GM23338 (cell line): ENCODE measurements around the gene AP2A1. TPM values are rescaled to one million over a fixed set of nuclear protein-coding genes. Genes with fewer than 3 reads are reported as not detected.

ENCODE experiments used
- ATAC-seq: fragments of 200-7000 bp; cut with Tn5 transposase; 3 replicates; pipeline ENCODE4 v1.9.1; 2020
- DNase-seq: peaks from one replicate; pipeline ENCODE4 v3.0.0-alpha.2; 2015; ENCODE audit warnings: low spot score
- H2AFZ ChIP-seq: fragments of 200-600 bp; sonication (generic); 2 replicates; pipeline ENCODE4 v1.8.0; 2016; ENCODE audit warnings: antibody characterized with exemption, mild to moderate bottlenecking, moderate library complexity
- H3F3A ChIP-seq: fragments of 200-600 bp; sonication (generic); replicated peaks from 2 replicates; pipeline ENCODE4 v1.8.0; 2017; ENCODE audit warnings: antibody characterized with exemption, mixed run types, low read depth
- H3K27ac ChIP-seq: fragments of 200-600 bp; sonication (generic); 2 replicates; pipeline ENCODE4 v1.6.1; 2016; ENCODE audit warnings: low read depth
- H3K27me3 ChIP-seq: fragments of 200-600 bp; sonication (generic); 2 replicates; pipeline ENCODE4 v1.8.0; 2016; ENCODE audit warnings: mild to moderate bottlenecking, mixed run types, moderate library complexity; ENCODE audit not compliant: insufficient read depth
- H3K36me3 ChIP-seq: fragments of 200-600 bp; sonication (generic); 2 replicates; pipeline ENCODE4 v1.8.0; 2016; ENCODE audit warnings: mild to moderate bottlenecking; ENCODE audit not compliant: insufficient read depth
- H3K4me1 ChIP-seq: fragments of 200-600 bp; sonication (generic); 2 replicates; pipeline ENCODE4 v1.8.0; 2016; ENCODE audit warnings: mild to moderate bottlenecking, moderate library complexity; ENCODE audit not compliant: insufficient read depth
- H3K4me2 ChIP-seq: fragments of 200-600 bp; sonication (generic); 2 replicates; pipeline ENCODE4 v1.7.1; 2017; ENCODE audit warnings: mixed run types
- H3K4me3 ChIP-seq: fragments of 200-600 bp; sonication (generic); 2 replicates; pipeline ENCODE4 v1.6.1; 2016; ENCODE audit warnings: mixed run types
- H3K79me2 ChIP-seq: fragments of 200-600 bp; sonication (generic); replicated peaks from 2 replicates; pipeline ENCODE4 v1.8.0; 2017; ENCODE audit warnings: mild to moderate bottlenecking; ENCODE audit not compliant: insufficient read depth
- H3K9me2 ChIP-seq: fragments of 200-600 bp; sonication (generic); 2 replicates; pipeline ENCODE4 v1.8.0; 2017; ENCODE audit not compliant: insufficient read depth
- H4K20me1 ChIP-seq: fragments of 200-600 bp; sonication (generic); replicated peaks from 2 replicates; pipeline ENCODE4 v1.8.0; 2017; ENCODE audit warnings: mild to moderate bottlenecking; ENCODE audit not compliant: insufficient read depth
- H3K27ac Mint-ChIP-seq: 2 replicates; pipeline ENCODE4 v1.8.0; 2020; ENCODE audit warnings: inconsistent platforms, mild to moderate bottlenecking, moderate library complexity, mixed read lengths
- H3K27me3 Mint-ChIP-seq: 3 replicates; pipeline ENCODE4 v1.8.0; 2022; ENCODE audit warnings: low read depth, mild to moderate bottlenecking, moderate library complexity, mixed read lengths, inconsistent platforms; ENCODE audit not compliant: insufficient read depth, poor library complexity
- H3K36me3 Mint-ChIP-seq: 3 replicates; pipeline ENCODE4 v1.8.0; 2021; ENCODE audit warnings: low read depth, mild to moderate bottlenecking, inconsistent platforms, moderate library complexity, mixed read lengths
- H3K4me1 Mint-ChIP-seq: 3 replicates; pipeline ENCODE4 v1.8.0; 2020; ENCODE audit warnings: mild to moderate bottlenecking, inconsistent platforms, mixed read lengths
- H3K4me3 Mint-ChIP-seq: 3 replicates; pipeline ENCODE4 v1.8.0; 2021; ENCODE audit warnings: moderate library complexity, mild to moderate bottlenecking, inconsistent platforms, mixed read lengths
- H3K9me3 Mint-ChIP-seq: 3 replicates; pipeline ENCODE4 v1.8.0; 2020; ENCODE audit warnings: moderate library complexity, mild to moderate bottlenecking, inconsistent platforms, mixed read lengths
- CREB1 ChIP-seq: fragments of 250-450 bp; sonication (Bioruptor Pico); IDR thresholded peaks from 2 replicates; pipeline ENCODE4 v1.5.0; 2020; ENCODE audit warnings: low read depth, mild to moderate bottlenecking, moderate library complexity
- EZH2 ChIP-seq: fragments of 200-600 bp; sonication (generic); IDR thresholded peaks from one replicate; pipeline ENCODE4 v1.8.0; 2017; ENCODE audit warnings: antibody characterized with exemption, mild to moderate bottlenecking, low read depth; ENCODE audit not compliant: unreplicated experiment
- JUNB ChIP-seq: IDR thresholded peaks from one replicate; pipeline ENCODE4 v1.6.1; 2016; ENCODE audit warnings: antibody characterized with exemption; ENCODE audit not compliant: unreplicated experiment
- NANOG ChIP-seq: IDR thresholded peaks from 2 replicates; pipeline ENCODE4 v1.6.1; 2016; ENCODE audit warnings: antibody characterized with exemption, borderline replicate concordance
- POLR2AphosphoS5 ChIP-seq: IDR thresholded peaks from 2 replicates; pipeline ENCODE4 v1.6.1; 2016; ENCODE audit warnings: antibody characterized with exemption, low read depth
- ZNF114 ChIP-seq: fragments of 250-450 bp; sonication (Bioruptor Pico); IDR thresholded peaks from 2 replicates; pipeline ENCODE4 v1.5.0; 2020; ENCODE audit warnings: mild to moderate bottlenecking, moderate library complexity
- ZNF331 ChIP-seq: fragments of 250-450 bp; sonication (Bioruptor Pico); IDR thresholded peaks from 2 replicates; pipeline ENCODE4 v1.5.0; 2020; ENCODE audit warnings: low read depth, mild to moderate bottlenecking, moderate library complexity
- polyA plus RNA-seq: library from polyadenylated mRNA; unstranded; fragments of >200 nt; fragmentation: Nextera tagmentation; extraction: Ambion mirVana; gene quantifications from 2 replicates; pipeline ENCODE4 v1.2.1, GENCODE V29; 2016
- total RNA-seq: library from RNA; depleted of rRNA; stranded (reverse); fragments of >200 nt; shearing (Covaris generic); gene quantifications from 2 replicates; pipeline ENCODE4 v1.2.3, GENCODE V29; 2014
- TF ChIP-seq, protein P1 (sequence below): fragments of 250-450 bp; sonication (Bioruptor Pico); IDR thresholded peaks from 2 replicates; pipeline ENCODE4 v1.5.0; 2020; ENCODE audit warnings: mild to moderate bottlenecking, moderate library complexity
- TF ChIP-seq, protein P2 (sequence below), 2 experiments: fragments of 200-600 bp in 1 of 2; sonication (generic) in 1 of 2; conservative IDR thresholded peaks; 2 replicates each; pipeline versions ENCODE4 v1.5.1 to v1.6.1; 2016 to 2017; ENCODE audit warnings: antibody characterized with exemption in 2 of 2, low read depth in 2 of 2, mild to moderate bottlenecking in 2 of 2, moderate library complexity in 1 of 2

The AP2A1 gene
- total and polyA plus RNA-seq, 2 experiments from 2014 or later: 34.1 to 129 TPM

DNA sequence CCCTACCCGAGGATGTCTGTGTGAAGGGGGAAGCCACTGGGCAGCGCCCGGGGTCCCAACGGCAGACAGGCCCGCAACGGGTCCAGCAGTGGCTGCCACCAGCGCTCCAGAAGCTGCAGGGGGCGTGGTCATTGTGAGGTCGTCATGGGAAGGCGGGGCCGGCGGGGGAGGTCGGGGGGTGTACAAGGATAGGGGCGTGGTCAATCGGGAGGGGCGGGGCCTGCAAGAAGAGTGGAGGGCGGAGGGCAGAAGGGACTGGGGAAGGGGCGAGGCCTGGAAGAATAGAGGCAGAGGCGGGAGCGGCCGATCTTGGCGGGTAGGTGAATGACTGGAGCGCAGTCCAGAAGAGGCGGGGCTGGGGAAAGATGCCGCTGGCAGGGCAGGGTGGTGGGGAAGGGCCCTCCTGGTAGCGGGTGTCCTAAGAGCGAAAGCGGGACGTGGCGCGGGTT is 41.9 kb downstream of the AP2A1 start:
- H3K4me1 ChIP-seq: peaks cover 25% of the 10 kb centered on the region; the same call in 1 of the 2 replicates
- TF ChIP-seq CREB1 (CRISPR knock-in tag) (peak; percentile 73), POLR2AphosphoS5 (peak; percentile 76), ZNF114 (CRISPR knock-in tag) (no peak)
- H3K4me3 Mint-ChIP-seq: peak overlapping the region; percentile 81
- no peaks in the 10 kb centered on the region for H3K27me3 ChIP-seq
- DNase-seq: peak; percentile 99
- no peaks in the 10 kb centered on the region; the same call in 1 of the 2 replicates for H3K36me3 ChIP-seq
- peaks cover 28% of the 10 kb centered on the region for H3K27me3 Mint-ChIP-seq
- peak overlapping the region; percentile 56; the same call in 1 of the 2 replicates for H3K27ac Mint-ChIP-seq
- ATAC-seq: peak; percentile 67
- H4K20me1 ChIP-seq: no peaks in the 10 kb centered on the region; the same call in 1 of the 2 replicates
- peaks cover 29% of the 10 kb centered on the region for H3F3A ChIP-seq
- H3K4me3 ChIP-seq: peak overlapping the region; percentile 63
- no peaks in the 10 kb centered on the region for H3K79me2 ChIP-seq
- peaks cover 25% of the 10 kb centered on the region for H3K4me1 Mint-ChIP-seq
- H3K9me3 Mint-ChIP-seq: no peaks in the 10 kb centered on the region; the same call in 2 of the 3 replicates
- peak overlapping the region; percentile 68; the same call in 1 of the 2 replicates for H2AFZ ChIP-seq
- H3K27ac ChIP-seq: peak overlapping the region; percentile 55
- peak overlapping the region; percentile 87 for H3K4me2 ChIP-seq
- peaks cover 31% of the 10 kb centered on the region for H3K36me3 Mint-ChIP-seq
- H3K9me2 ChIP-seq: no peaks in the 10 kb centered on the region

DNA sequence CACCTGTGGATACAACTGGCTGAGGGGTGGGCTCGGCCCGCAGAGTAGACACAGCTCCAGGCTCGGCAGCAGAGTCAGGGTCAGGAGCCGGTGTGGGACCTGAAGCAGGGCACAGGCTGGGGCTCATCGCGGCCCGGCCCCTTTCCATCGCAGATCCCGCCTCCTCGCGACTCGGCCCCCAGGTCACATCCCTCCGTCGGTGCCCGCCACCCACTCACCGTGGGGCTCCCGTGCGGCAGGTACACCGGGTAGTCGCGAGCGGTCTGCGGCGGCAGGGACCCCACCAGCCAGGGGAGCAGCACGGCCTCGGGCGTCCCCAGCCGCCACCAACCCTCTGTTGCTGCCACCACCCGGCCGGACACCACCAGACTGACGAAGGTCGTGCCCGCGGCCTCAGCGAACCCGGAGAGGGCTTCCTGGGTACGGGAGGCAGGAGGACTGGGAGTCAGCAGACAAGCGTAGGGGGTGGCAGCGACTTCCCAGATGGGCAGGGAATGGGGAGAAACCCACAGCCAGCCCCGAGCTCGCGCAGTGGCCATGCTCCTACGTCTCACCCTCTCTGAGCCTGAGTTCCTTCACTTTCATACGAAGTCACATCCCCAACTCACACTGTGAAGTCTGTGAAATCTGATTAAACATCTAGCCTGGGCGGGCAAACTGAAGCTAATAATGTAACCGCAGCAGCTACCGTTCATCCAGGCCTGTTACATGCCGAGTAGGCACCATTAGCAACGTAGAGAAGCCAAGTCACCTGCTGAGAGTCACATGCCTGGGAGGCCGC is 42.5 kb downstream of the AP2A1 start:
- Mint-ChIP-seq H3K27me3 (peaks cover 28% of the 10 kb centered on the region), H3K9me3 (no peaks in the 10 kb centered on the region; the same call in 2 of the 3 replicates), H3K4me3 (peak overlapping the region; percentile 81), H3K36me3 (peaks cover 26% of the 10 kb centered on the region), H3K4me1 (peaks cover 25% of the 10 kb centered on the region), H3K27ac (peak overlapping the region; percentile 56; the same call in 1 of the 2 replicates)
- no peaks in the 10 kb centered on the region for H3K9me2 ChIP-seq
- peaks cover 29% of the 10 kb centered on the region for H3F3A ChIP-seq
- H4K20me1 ChIP-seq: no peaks in the 10 kb centered on the region; the same call in 1 of the 2 replicates
- peak; percentile 66 for DNase-seq
- peaks cover 25% of the 10 kb centered on the region; the same call in 1 of the 2 replicates for H3K4me1 ChIP-seq
- ATAC-seq: peak; percentile 23
- H3K79me2 ChIP-seq: no peaks in the 10 kb centered on the region
- H3K27me3 ChIP-seq: no peaks in the 10 kb centered on the region
- peak overlapping the region; percentile 87 for H3K4me2 ChIP-seq
- H3K4me3 ChIP-seq: peak overlapping the region; percentile 63
- TF ChIP-seq EZH2: no peak
- no peak for TF ChIP-seq JUNB
- no peak for TF ChIP-seq NANOG
- no peak for TF ChIP-seq CREB1 (CRISPR knock-in tag)
- TF ChIP-seq, protein P1, sequence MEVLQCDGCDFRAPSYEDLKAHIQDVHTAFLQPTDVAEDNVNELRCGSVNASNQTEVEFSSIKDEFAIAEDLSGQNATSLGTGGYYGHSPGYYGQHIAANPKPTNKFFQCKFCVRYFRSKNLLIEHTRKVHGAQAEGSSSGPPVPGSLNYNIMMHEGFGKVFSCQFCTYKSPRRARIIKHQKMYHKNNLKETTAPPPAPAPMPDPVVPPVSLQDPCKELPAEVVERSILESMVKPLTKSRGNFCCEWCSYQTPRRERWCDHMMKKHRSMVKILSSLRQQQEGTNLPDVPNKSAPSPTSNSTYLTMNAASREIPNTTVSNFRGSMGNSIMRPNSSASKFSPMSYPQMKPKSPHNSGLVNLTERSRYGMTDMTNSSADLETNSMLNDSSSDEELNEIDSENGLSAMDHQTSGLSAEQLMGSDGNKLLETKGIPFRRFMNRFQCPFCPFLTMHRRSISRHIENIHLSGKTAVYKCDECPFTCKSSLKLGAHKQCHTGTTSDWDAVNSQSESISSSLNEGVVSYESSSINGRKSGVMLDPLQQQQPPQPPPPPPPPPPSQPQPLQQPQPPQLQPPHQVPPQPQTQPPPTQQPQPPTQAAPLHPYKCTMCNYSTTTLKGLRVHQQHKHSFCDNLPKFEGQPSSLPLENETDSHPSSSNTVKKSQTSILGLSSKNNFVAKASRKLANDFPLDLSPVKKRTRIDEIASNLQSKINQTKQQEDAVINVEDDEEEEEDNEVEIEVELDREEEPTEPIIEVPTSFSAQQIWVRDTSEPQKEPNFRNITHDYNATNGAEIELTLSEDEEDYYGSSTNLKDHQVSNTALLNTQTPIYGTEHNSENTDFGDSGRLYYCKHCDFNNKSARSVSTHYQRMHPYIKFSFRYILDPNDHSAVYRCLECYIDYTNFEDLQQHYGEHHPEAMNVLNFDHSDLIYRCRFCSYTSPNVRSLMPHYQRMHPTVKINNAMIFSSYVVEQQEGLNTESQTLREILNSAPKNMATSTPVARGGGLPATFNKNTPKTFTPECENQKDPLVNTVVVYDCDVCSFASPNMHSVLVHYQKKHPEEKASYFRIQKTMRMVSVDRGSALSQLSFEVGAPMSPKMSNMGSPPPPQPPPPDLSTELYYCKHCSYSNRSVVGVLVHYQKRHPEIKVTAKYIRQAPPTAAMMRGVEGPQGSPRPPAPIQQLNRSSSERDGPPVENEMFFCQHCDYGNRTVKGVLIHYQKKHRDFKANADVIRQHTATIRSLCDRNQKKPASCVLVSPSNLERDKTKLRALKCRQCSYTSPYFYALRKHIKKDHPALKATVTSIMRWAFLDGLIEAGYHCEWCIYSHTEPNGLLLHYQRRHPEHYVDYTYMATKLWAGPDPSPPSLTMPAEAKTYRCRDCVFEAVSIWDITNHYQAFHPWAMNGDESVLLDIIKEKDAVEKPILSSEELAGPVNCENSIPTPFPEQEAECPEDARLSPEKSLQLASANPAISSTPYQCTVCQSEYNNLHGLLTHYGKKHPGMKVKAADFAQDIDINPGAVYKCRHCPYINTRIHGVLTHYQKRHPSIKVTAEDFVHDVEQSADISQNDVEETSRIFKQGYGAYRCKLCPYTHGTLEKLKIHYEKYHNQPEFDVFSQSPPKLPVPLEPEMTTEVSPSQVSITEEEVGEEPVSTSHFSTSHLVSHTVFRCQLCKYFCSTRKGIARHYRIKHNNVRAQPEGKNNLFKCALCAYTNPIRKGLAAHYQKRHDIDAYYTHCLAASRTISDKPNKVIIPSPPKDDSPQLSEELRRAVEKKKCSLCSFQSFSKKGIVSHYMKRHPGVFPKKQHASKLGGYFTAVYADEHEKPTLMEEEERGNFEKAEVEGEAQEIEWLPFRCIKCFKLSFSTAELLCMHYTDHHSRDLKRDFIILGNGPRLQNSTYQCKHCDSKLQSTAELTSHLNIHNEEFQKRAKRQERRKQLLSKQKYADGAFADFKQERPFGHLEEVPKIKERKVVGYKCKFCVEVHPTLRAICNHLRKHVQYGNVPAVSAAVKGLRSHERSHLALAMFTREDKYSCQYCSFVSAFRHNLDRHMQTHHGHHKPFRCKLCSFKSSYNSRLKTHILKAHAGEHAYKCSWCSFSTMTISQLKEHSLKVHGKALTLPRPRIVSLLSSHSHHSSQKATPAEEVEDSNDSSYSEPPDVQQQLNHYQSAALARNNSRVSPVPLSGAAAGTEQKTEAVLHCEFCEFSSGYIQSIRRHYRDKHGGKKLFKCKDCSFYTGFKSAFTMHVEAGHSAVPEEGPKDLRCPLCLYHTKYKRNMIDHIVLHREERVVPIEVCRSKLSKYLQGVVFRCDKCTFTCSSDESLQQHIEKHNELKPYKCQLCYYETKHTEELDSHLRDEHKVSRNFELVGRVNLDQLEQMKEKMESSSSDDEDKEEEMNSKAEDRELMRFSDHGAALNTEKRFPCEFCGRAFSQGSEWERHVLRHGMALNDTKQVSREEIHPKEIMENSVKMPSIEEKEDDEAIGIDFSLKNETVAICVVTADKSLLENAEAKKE (CRISPR knock-in tag): no peak
- no peak for TF ChIP-seq ZNF331 (CRISPR knock-in tag)
- TF ChIP-seq, protein P2, sequence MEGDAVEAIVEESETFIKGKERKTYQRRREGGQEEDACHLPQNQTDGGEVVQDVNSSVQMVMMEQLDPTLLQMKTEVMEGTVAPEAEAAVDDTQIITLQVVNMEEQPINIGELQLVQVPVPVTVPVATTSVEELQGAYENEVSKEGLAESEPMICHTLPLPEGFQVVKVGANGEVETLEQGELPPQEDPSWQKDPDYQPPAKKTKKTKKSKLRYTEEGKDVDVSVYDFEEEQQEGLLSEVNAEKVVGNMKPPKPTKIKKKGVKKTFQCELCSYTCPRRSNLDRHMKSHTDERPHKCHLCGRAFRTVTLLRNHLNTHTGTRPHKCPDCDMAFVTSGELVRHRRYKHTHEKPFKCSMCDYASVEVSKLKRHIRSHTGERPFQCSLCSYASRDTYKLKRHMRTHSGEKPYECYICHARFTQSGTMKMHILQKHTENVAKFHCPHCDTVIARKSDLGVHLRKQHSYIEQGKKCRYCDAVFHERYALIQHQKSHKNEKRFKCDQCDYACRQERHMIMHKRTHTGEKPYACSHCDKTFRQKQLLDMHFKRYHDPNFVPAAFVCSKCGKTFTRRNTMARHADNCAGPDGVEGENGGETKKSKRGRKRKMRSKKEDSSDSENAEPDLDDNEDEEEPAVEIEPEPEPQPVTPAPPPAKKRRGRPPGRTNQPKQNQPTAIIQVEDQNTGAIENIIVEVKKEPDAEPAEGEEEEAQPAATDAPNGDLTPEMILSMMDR (conservative IDR thresholded peaks at IDR 0.05; ENCODE audit: low read depth in 2 of 2): peak; percentile 10 to 50; a peak in 2 of 4 replicates
- H3K36me3 ChIP-seq: no peaks in the 10 kb centered on the region; the same call in 1 of the 2 replicates
- peak overlapping the region; percentile 68; the same call in 1 of the 2 replicates for H2AFZ ChIP-seq
- peak overlapping the region; percentile 33; the same call in 1 of the 2 replicates for H3K27ac ChIP-seq
